ENCODE data around the gene C1orf226. TPM values are rescaled to one million over a fixed set of nuclear protein-coding genes. Genes with fewer than 3 reads are reported as not detected.
A peak's percentile ranks its signal among the peaks of the same experiment; 100 is the strongest.

Gene C1orf226
- total and polyA plus RNA-seq, 4 donors = 2.1 to 7.9 (median 2.4) TPM

GRCh38 chr1:162389971-162390370 lies 8.4 kb downstream of the C1orf226 start:
- Histone ChIP-seq H3K27ac (ENCODE audit: low read depth in 1 of 2, low read length in 1 of 2) (no peak overlapping the region), H3K4me1 (ENCODE audit: control insufficient read depth in 5 of 5, insufficient read depth in 5 of 5, low read length in 5 of 5) (peaks cover 0 to 3% (median 0%) of the 10 kb centered on the region in 5 donors), H3K4me3 (no peak overlapping the region), H3K36me3 (ENCODE audit: control insufficient read depth in 4 of 4, insufficient read depth in 4 of 4, low read length in 4 of 4) (no peaks in the 10 kb centered on the region), H3K9me3 (ENCODE audit: control insufficient read depth in 4 of 4, insufficient read depth in 3 of 4, low read length in 3 of 4) (no peaks in the 10 kb centered on the region), H3K27me3 (ENCODE audit: control insufficient read depth in 3 of 3, insufficient read depth in 3 of 3, low read length in 2 of 3) (no peaks in the 10 kb centered on the region), H3K9ac (ENCODE audit: insufficient read depth in 1 of 2, low read length in 2 of 2) (no peak overlapping the region)
- WGBS, 2 donors = 76 to 79% methylated on average over 9 of the region's 9 CpGs
- no peak for ATAC-seq (ENCODE audit: insufficient read depth, low FRiP score)
- DNase-seq = peak in 1 of 3 donors; percentile 11
- no peak for TF ChIP-seq CTCF (IDR thresholded peaks at IDR 0.05; ENCODE audit: control extremely low read depth, extremely low read depth)

- Histone ChIP-seq H3K27ac (ENCODE audit: low read depth in 1 of 2, low read length in 1 of 2) (no peak overlapping the region), H3K4me3 (no peak overlapping the region), H3K27me3 (ENCODE audit: control insufficient read depth in 3 of 3, insufficient read depth in 3 of 3, low read length in 2 of 3) (no peaks in the 10 kb centered on the region), H3K9ac (ENCODE audit: insufficient read depth in 1 of 2, low read length in 2 of 2) (no peak overlapping the region), H3K9me3 (ENCODE audit: control insufficient read depth in 4 of 4, insufficient read depth in 3 of 4, low read length in 3 of 4) (no peaks in the 10 kb centered on the region), H3K36me3 (ENCODE audit: control insufficient read depth in 4 of 4, insufficient read depth in 4 of 4, low read length in 4 of 4) (no peaks in the 10 kb centered on the region), H3K4me1 (ENCODE audit: control insufficient read depth in 5 of 5, insufficient read depth in 5 of 5, low read length in 5 of 5) (peaks cover 0 to 3% (median 0%) of the 10 kb centered on the region in 5 donors)
- ATAC-seq (ENCODE audit: insufficient read depth, low FRiP score) (no peak), DNase-seq (no peak)
- 82% methylated on average over 15 of the region's 15 CpGs for WGBS, 2 donors
- no peak for TF ChIP-seq CTCF (IDR thresholded peaks at IDR 0.05; ENCODE audit: control extremely low read depth, extremely low read depth)
These were observed 9.1 kb downstream of the C1orf226 start for GRCh38 chr1:162390396-162391185.

- ATAC-seq (ENCODE audit: insufficient read depth, low FRiP score) (peak; percentile 43), DNase-seq (peak in 2 of 3 donors; percentile 52 to 65)
- WGBS, 2 donors = 46 to 50% methylated on average over 4 of the region's 4 CpGs
- Histone ChIP-seq H3K9ac (ENCODE audit: insufficient read depth in 1 of 2, low read length in 2 of 2) (no peak overlapping the region), H3K27ac (ENCODE audit: low read depth in 1 of 2, low read length in 1 of 2) (no peak overlapping the region), H3K4me1 (ENCODE audit: control insufficient read depth in 5 of 5, insufficient read depth in 5 of 5, low read length in 5 of 5) (peaks cover 0 to 3% (median 0%) of the 10 kb centered on the region in 5 donors), H3K9me3 (ENCODE audit: control insufficient read depth in 4 of 4, insufficient read depth in 3 of 4, low read length in 3 of 4) (no peaks in the 10 kb centered on the region), H3K27me3 (ENCODE audit: control insufficient read depth in 3 of 3, insufficient read depth in 3 of 3, low read length in 2 of 3) (no peaks in the 10 kb centered on the region), H3K36me3 (ENCODE audit: control insufficient read depth in 4 of 4, insufficient read depth in 4 of 4, low read length in 4 of 4) (no peaks in the 10 kb centered on the region), H3K4me3 (no peak overlapping the region)
- TF ChIP-seq CTCF (IDR thresholded peaks at IDR 0.05; ENCODE audit: control extremely low read depth, extremely low read depth) = peak; percentile 52
These were observed 10.4 kb downstream of the C1orf226 start for GRCh38 chr1:162391790-162392563.

All from lung (tissue), 12 donors.